Inflammatory macrophage (primary cell): ENCODE measurements around the gene SIK3.

Experiments used
- DNase-seq, 2 donors: peaks; one replicate each; pipeline ENCODE4 v3.0.0-alpha.2; 2020 to 2022

The SIK3 gene

DNA sequence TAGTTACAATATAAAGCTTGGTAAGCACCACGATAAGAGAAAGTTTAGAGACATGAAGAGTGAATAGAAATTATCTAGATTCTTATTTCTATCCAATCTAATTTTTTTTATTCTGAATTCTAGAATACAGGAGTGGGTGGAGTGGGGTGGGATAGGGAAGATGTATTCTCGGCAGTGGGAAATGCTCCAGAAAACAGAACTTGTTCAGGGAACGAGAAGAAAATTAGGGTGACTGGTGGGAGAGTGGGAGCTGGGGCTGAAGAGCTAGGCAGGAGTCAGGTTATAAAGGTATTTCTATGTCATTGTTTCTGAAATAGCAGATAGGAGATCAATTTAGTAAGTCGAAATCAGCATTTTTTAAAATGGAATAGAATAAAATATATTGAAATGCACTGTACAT is 207.6 kb downstream of the SIK3 start:
- no peak for DNase-seq

GRCh38 chr11:116890193-116890592 is 208.0 kb downstream of the SIK3 start:
- peak; percentile 14 to 29 for DNase-seq

DNA sequence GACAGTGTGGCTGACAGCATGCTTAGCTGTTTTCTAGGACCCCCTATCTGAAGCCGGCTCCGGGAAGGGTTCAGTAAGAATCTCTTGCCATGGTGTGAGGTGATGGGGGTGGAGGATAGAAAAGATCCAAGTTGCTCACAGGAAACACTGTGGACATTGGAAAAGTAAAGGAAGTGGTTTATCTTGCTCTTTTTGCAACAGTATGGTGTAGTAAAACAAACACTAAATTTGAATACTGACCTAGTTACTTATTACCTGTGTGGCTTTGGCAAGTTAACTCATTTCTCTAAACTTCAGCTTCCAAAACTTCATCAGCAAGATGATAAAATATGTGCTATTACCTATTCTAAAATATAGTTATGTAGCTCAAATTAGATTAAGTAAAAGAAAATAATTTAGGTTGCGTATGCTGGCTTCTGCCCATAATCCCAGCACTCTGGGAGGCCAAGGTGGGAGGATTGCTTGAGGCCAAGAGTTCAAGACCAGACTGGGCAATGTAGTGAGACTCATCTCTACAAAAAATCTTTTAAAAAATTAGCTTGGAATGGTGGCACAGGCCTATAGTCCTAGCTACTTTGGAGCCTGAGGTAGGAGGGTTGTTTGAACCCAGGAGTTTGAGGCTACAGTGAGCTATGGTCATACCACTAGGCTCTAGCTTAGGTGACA is 209.2 kb downstream of the SIK3 start:
- no peak for DNase-seq

DNA sequence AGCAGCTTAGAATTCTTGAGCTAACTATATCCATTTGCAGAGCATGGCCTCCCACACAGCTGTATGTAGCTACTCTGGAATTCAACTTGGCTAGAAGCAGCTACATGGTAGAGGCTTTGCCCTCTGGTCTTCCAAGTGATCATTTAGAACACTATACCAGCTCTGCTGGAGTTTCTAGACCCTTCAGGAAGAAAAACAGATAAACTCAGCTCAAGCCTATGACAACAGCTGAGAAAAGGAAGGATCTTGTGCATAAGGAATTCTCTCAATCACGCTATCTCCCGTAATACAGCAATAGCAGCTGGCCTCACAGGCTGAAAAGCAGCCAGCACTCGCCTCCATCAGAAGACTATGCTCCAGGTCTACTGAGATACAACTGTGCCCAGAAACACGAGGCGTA is 210.2 kb downstream of the SIK3 start:
- no peak for DNase-seq

- DNase-seq, result no peak
Measured at GRCh38 chr11:116885951-116886655, 212.1 kb downstream of the SIK3 start.

- DNase-seq, result no peak
Measured at GRCh38 chr11:116882386-116882785, 215.8 kb downstream of the SIK3 start.

GRCh38 chr11:116881143-116881542 is 217.1 kb downstream of the SIK3 start:
- no peak for DNase-seq

GRCh38 chr11:116879800-116880625 is 218.2 kb downstream of the SIK3 start:
- peak; percentile 76 to 81 for DNase-seq

- no peak for DNase-seq
Measured at GRCh38 chr11:116876656-116877055, 221.6 kb downstream of the SIK3 start.

GRCh38 chr11:116875194-116875593 is 223.0 kb downstream of the SIK3 start:
- no peak for DNase-seq

DNA sequence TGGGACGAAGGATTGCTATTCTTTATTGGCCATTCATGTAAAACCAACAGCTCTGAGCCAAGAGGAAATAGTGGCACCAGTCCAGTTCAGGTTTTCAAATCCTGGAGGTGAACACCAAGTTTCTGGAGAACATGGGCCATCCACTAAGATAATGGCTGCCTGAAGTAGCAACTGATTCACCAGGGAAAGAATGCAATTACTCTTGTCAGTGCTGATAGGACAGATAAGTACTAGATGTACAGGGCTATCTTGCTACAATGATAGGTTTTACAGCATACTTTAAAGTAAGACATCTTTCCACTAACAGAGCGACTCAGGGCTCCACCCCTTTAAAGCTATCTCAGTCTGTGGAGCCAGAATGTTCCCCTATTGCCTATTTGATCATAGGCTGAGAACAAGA is 224.0 kb downstream of the SIK3 start:
- DNase-seq, result no peak

GRCh38 chr11:116873381-116873780 is 224.8 kb downstream of the SIK3 start:
- no peak for DNase-seq

- peak; percentile 20 to 56 for DNase-seq
Measured at GRCh38 chr11:116871248-116871647, 227.0 kb downstream of the SIK3 start.

DNA sequence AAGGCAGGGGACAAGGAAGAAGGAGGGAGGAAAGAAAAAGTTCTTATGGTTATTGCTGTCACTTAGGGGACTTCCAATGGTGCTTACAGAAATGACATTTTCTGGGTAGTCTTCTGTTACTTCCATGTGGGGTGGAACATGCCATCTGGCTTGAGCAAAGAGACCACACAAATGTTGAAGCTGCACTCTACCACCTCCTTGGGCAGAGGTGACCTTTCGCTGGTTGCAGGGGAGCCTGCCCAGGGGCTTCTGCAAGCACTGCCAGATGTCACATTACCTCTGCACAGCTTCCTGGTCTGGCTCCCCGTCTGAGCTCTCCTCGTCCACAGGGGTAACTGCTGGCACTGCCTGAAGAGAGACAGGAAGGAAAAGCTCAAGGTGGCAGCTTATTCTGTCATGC is 228.2 kb downstream of the SIK3 start:
- DNase-seq, result no peak

GRCh38 chr11:116869610-116870009 is 228.6 kb downstream of the SIK3 start:
- DNase-seq, result no peak

- no peak for DNase-seq
Measured at GRCh38 chr11:116868066-116868465, 230.2 kb downstream of the SIK3 start.

DNA sequence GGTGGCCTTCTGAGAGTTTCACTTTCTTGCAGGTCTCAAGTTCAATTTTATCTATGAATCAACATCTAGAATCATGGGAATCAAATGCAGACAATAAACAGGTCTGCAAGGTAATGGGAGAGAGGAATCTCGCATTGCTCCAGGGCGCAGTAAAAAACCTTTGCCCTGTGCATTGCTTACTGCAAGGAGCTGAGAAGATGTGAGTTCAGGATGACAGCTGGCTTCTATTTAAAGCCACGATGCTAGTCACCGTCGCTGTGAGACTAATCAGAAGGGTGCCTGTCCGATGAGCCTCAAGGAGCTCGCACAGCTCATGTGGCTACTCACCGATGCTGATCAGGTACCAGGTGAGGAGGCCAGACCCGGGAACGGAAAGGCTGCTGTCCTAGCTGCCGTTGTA is 230.6 kb downstream of the SIK3 start:
- no peak for DNase-seq

DNA sequence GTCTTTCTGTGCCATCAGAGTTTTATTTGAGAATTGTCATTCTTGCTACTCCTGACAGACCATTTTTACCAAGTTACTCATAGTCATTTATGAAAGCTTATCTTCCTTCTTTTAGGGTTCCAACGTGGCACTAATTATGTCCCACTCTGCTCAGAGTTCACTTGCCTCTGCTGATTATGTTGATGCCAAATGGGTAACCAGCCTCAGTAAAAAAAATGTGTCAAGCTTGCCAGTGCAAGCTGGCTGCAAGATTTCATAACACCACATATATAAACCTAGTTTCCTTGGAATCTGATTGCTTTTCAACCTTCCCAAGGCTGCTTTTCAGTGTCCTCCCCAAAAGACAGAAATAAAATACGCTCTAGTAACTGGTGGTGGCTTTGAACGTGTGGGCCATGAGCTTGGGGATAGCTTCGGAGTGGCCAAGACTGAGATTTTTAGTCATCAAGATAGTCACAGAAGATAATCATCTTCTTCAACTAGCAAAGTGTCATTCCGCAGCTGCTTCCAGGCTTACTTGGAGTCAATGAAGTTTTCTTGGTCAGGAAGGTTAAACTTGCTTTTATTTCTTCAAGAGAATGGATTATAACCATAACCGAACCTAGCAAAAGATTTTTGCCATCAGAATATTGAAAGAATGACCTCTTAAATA is 231.3 kb downstream of the SIK3 start:
- no peak for DNase-seq

GRCh38 chr11:116865696-116866095 is 232.5 kb downstream of the SIK3 start:
- DNase-seq, result no peak

GRCh38 chr11:116864531-116864930 is 233.7 kb downstream of the SIK3 start:
- no peak for DNase-seq

- no peak for DNase-seq
Measured at GRCh38 chr11:116862951-116863350, 235.3 kb downstream of the SIK3 start.

DNA sequence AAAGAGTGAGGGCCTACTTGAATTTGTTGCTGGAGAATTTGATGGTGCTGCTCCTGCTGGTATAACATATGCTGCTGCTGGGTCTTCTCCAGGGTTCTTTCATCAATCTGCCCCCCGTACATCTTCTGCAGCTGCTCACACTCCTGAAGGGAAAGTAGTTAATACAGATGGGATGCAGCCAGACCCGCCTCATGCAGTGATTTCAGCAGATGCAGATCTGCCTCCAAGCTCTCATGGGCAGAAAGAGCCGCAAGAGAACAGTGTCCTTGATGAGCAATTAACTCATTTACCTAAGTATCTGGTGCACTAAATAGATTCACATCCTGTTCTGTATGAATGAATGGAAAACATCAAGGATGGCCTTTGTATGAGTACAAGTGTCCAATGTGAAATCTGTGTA is 236.0 kb downstream of the SIK3 start:
- no peak for DNase-seq

DNA sequence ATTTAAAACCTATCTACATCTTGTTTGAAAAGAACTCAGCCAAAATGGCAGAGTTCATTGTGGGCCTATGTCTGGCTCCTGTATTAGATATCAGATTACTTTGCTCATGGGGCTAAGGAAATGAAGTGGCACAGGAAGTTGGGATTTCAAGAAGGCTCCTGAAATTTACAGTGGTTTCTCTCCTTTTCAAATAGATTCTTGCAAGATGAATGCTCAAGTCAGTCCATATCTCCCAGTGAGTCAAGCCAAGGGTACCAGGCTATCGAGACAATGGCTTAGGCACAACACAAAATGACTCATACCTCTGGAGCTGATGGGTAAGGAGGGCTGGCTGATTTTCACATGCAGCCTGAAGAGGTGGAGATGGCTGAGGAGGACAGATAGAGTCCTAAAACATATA is 236.7 kb downstream of the SIK3 start:
- no peak for DNase-seq
